Measurements from ENCODE around the gene HRNR.

GRCh38 chr1:152166966-152167365, 57.0 kb downstream of the HRNR start:
- TF ChIP-seq, protein P1, sequence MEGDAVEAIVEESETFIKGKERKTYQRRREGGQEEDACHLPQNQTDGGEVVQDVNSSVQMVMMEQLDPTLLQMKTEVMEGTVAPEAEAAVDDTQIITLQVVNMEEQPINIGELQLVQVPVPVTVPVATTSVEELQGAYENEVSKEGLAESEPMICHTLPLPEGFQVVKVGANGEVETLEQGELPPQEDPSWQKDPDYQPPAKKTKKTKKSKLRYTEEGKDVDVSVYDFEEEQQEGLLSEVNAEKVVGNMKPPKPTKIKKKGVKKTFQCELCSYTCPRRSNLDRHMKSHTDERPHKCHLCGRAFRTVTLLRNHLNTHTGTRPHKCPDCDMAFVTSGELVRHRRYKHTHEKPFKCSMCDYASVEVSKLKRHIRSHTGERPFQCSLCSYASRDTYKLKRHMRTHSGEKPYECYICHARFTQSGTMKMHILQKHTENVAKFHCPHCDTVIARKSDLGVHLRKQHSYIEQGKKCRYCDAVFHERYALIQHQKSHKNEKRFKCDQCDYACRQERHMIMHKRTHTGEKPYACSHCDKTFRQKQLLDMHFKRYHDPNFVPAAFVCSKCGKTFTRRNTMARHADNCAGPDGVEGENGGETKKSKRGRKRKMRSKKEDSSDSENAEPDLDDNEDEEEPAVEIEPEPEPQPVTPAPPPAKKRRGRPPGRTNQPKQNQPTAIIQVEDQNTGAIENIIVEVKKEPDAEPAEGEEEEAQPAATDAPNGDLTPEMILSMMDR (IDR thresholded peaks at IDR 0.05) = no peak
- TF ChIP-seq POLR2A (IDR thresholded peaks at IDR 0.05) = no peak
